ENCODE data around the gene EPYC.

The EPYC gene

GRCh38 chr12:91007531-91008290, 2.9 kb upstream of the EPYC start:
- no peak for DNase-seq (ENCODE audit: low read depth, low spot score)
- no peaks in the 10 kb centered on the region for H3K9me3 ChIP-seq (ENCODE audit: insufficient read depth, low read length)
- H3K36me3 ChIP-seq (ENCODE audit: insufficient read depth, insufficient read length, low read length): no peaks in the 10 kb centered on the region
- no peaks in the 10 kb centered on the region for H3K27me3 ChIP-seq (ENCODE audit: insufficient read depth, insufficient read length)
- no peak overlapping the region for H3K4me3 ChIP-seq (ENCODE audit: insufficient read length, low read depth)
- no peaks in the 10 kb centered on the region for H3K4me1 ChIP-seq (ENCODE audit: insufficient read depth, insufficient read length)
- no peak overlapping the region for H3K9ac ChIP-seq (ENCODE audit: insufficient read length, low read depth)
- no peak for TF ChIP-seq SUZ12 (IDR thresholded peaks at IDR 0.05; ENCODE audit: extremely low read depth, insufficient read depth, insufficient read length)
- no peak for TF ChIP-seq ZNF274 (IDR thresholded peaks at IDR 0.05; ENCODE audit: low read depth, low read length)
- TF ChIP-seq YY1 (IDR thresholded peaks at IDR 0.05; ENCODE audit: insufficient read depth, insufficient read length): no peak

DNA sequence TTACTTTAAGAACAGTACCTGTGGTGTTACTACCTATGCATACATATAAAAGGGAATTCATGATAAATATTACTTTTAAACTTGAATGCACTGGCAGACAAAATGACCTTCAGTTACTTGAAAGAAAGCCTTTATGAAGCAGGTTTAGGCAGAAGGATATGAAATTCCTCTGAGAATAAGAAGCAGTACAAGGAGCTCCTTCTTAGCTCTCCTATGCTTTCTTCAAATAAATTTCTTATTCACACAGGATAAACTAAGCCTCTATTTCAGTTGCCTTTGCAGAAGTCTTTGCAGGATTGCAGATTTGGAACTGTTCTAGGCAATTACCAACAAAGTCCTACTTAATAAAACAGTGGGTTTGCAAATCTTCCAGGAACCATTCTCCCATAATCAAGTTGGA, 1.0 kb downstream of the EPYC start:
- Histone ChIP-seq H3K4me1 (ENCODE audit: insufficient read depth, insufficient read length) (no peaks in the 10 kb centered on the region), H3K4me3 (ENCODE audit: insufficient read length, low read depth) (no peak overlapping the region), H3K36me3 (ENCODE audit: insufficient read depth, insufficient read length, low read length) (no peaks in the 10 kb centered on the region), H3K9me3 (ENCODE audit: insufficient read depth, low read length) (no peaks in the 10 kb centered on the region), H3K9ac (ENCODE audit: insufficient read length, low read depth) (no peak overlapping the region), H3K27me3 (ENCODE audit: insufficient read depth, insufficient read length) (no peaks in the 10 kb centered on the region)
- TF ChIP-seq YY1 (IDR thresholded peaks at IDR 0.05; ENCODE audit: insufficient read depth, insufficient read length) (no peak), SUZ12 (IDR thresholded peaks at IDR 0.05; ENCODE audit: extremely low read depth, insufficient read depth, insufficient read length) (no peak), ZNF274 (IDR thresholded peaks at IDR 0.05; ENCODE audit: low read depth, low read length) (no peak)
- no peak for DNase-seq (ENCODE audit: low read depth, low spot score)

- Histone ChIP-seq H3K27me3 (ENCODE audit: insufficient read depth, insufficient read length) (no peaks in the 10 kb centered on the region), H3K36me3 (ENCODE audit: insufficient read depth, insufficient read length, low read length) (no peaks in the 10 kb centered on the region), H3K9ac (ENCODE audit: insufficient read length, low read depth) (no peak overlapping the region), H3K4me3 (ENCODE audit: insufficient read length, low read depth) (no peak overlapping the region), H3K4me1 (ENCODE audit: insufficient read depth, insufficient read length) (no peaks in the 10 kb centered on the region), H3K9me3 (ENCODE audit: insufficient read depth, low read length) (no peaks in the 10 kb centered on the region)
- TF ChIP-seq ZNF274 (IDR thresholded peaks at IDR 0.05; ENCODE audit: low read depth, low read length) (no peak), SUZ12 (IDR thresholded peaks at IDR 0.05; ENCODE audit: extremely low read depth, insufficient read depth, insufficient read length) (no peak), YY1 (IDR thresholded peaks at IDR 0.05; ENCODE audit: insufficient read depth, insufficient read length) (no peak)
- no peak for DNase-seq (ENCODE audit: low read depth, low spot score)
Observed at GRCh38 chr12:91001306-91001705, 3.5 kb downstream of the EPYC start.

GRCh38 chr12:90999966-91000365, 4.8 kb downstream of the EPYC start:
- H3K4me1 ChIP-seq (ENCODE audit: insufficient read depth, insufficient read length): no peaks in the 10 kb centered on the region

GRCh38 chr12:90999527-90999926, 5.2 kb downstream of the EPYC start:
- Histone ChIP-seq H3K27me3 (ENCODE audit: insufficient read depth, insufficient read length) (no peaks in the 10 kb centered on the region), H3K9me3 (ENCODE audit: insufficient read depth, low read length) (no peaks in the 10 kb centered on the region), H3K4me3 (ENCODE audit: insufficient read length, low read depth) (no peak overlapping the region), H3K9ac (ENCODE audit: insufficient read length, low read depth) (no peak overlapping the region), H3K4me1 (ENCODE audit: insufficient read depth, insufficient read length) (no peaks in the 10 kb centered on the region), H3K36me3 (ENCODE audit: insufficient read depth, insufficient read length, low read length) (no peaks in the 10 kb centered on the region)
- DNase-seq (ENCODE audit: low read depth, low spot score): no peak
- TF ChIP-seq ZNF274 (IDR thresholded peaks at IDR 0.05; ENCODE audit: low read depth, low read length) (no peak), YY1 (IDR thresholded peaks at IDR 0.05; ENCODE audit: insufficient read depth, insufficient read length) (no peak), SUZ12 (IDR thresholded peaks at IDR 0.05; ENCODE audit: extremely low read depth, insufficient read depth, insufficient read length) (no peak)

More at GRCh38 chr12:90999966-91000365, 4.8 kb downstream of the EPYC start:
- no peaks in the 10 kb centered on the region for H3K27me3 ChIP-seq (ENCODE audit: insufficient read depth, insufficient read length)
- H3K4me3 ChIP-seq (ENCODE audit: insufficient read length, low read depth): no peak overlapping the region
- H3K36me3 ChIP-seq (ENCODE audit: insufficient read depth, insufficient read length, low read length): no peaks in the 10 kb centered on the region
- no peak for TF ChIP-seq ZNF274 (IDR thresholded peaks at IDR 0.05; ENCODE audit: low read depth, low read length)
- TF ChIP-seq SUZ12 (IDR thresholded peaks at IDR 0.05; ENCODE audit: extremely low read depth, insufficient read depth, insufficient read length): no peak
- TF ChIP-seq YY1 (IDR thresholded peaks at IDR 0.05; ENCODE audit: insufficient read depth, insufficient read length): no peak
- no peak for DNase-seq (ENCODE audit: low read depth, low spot score)
- H3K9ac ChIP-seq (ENCODE audit: insufficient read length, low read depth): no peak overlapping the region
- H3K9me3 ChIP-seq (ENCODE audit: insufficient read depth, low read length): no peaks in the 10 kb centered on the region

DNA sequence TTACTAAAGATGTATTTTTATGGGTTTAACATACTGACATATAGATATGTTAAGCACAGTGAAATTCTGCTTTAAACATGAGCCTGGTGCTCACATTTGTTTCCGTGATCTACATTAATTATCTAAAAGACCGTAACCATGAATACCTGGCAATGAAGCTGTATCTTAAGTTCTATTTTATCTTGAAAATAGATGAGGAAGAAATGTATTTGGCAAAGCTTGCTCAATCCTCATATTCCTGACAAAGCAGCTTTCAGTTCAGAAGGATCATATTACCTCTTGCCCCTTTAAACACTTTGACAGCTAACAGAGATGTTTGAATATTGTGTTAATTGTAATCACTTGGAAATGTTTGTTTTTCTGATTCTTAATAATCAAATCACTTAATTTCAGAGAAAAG, 9.8 kb downstream of the EPYC start:
- Histone ChIP-seq H3K4me3 (ENCODE audit: insufficient read length, low read depth) (no peak overlapping the region), H3K4me1 (ENCODE audit: insufficient read depth, insufficient read length) (no peaks in the 10 kb centered on the region), H3K36me3 (ENCODE audit: insufficient read depth, insufficient read length, low read length) (no peaks in the 10 kb centered on the region), H3K9ac (ENCODE audit: insufficient read length, low read depth) (no peak overlapping the region), H3K27me3 (ENCODE audit: insufficient read depth, insufficient read length) (no peaks in the 10 kb centered on the region), H3K9me3 (ENCODE audit: insufficient read depth, low read length) (peaks cover 22% of the 10 kb centered on the region)
- DNase-seq (ENCODE audit: low read depth, low spot score): no peak
- no peak for TF ChIP-seq SUZ12 (IDR thresholded peaks at IDR 0.05; ENCODE audit: extremely low read depth, insufficient read depth, insufficient read length)

DNA sequence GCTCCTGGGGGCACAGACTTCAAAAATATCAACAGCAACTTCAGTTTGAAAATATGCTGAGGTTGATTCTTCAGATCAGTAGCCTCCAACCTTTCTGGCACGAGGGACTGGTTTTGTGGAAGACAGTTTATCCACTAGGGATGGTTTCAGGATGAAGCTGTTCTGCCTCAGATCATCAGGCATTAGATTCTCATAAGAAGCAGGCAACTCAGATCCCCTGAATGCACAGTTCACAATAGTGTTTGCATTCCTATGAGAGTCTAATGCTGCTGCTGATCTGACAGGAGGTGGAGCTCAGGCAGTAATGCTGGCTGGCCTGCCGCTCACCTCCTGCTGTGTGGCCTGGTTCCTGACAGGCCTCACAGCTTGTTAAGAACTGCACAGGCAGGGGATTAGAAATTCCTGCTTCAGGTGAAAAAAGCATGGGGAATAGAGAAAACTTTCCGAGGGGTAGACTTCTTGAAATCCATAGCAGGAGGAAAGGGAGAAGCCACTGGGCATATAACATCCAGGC, 12.8 kb downstream of the EPYC start:
- no peaks in the 10 kb centered on the region for H3K4me1 ChIP-seq (ENCODE audit: insufficient read depth, insufficient read length)
- no peak overlapping the region for H3K4me3 ChIP-seq (ENCODE audit: insufficient read length, low read depth)
- H3K9me3 ChIP-seq (ENCODE audit: insufficient read depth, low read length): peaks cover 38% of the 10 kb centered on the region
- H3K27me3 ChIP-seq (ENCODE audit: insufficient read depth, insufficient read length): no peaks in the 10 kb centered on the region
- no peak for DNase-seq (ENCODE audit: low read depth, low spot score)
- TF ChIP-seq YY1 (IDR thresholded peaks at IDR 0.05; ENCODE audit: insufficient read depth, insufficient read length): no peak
- no peak for TF ChIP-seq ZNF274 (IDR thresholded peaks at IDR 0.05; ENCODE audit: low read depth, low read length)
- TF ChIP-seq SUZ12 (IDR thresholded peaks at IDR 0.05; ENCODE audit: extremely low read depth, insufficient read depth, insufficient read length): no peak
- no peak overlapping the region for H3K9ac ChIP-seq (ENCODE audit: insufficient read length, low read depth)
- no peaks in the 10 kb centered on the region for H3K36me3 ChIP-seq (ENCODE audit: insufficient read depth, insufficient read length, low read length)
